A673 (cell line): ENCODE data around the gene RAB11B. TPM values are rescaled to one million over a fixed set of nuclear protein-coding genes. Genes with fewer than 3 reads are reported as not detected.
A peak's percentile ranks its signal among the peaks of the same experiment; 100 is the strongest.
"Not testable (repeated sequence)": the region's sequence is repeated elsewhere in the genome, so short reads cannot be mapped to it uniquely, and the experiment has no call there.

ENCODE experiments used
- BruUV-seq: library from RNA; stranded (reverse); fragments of 400-500 nt; replicated peaks from 2 replicates; lab custom pipeline; 2021; lab: Mats Ljungman, UMichigan
- CTCF ChIA-PET: fragments of 300-600 bp; sonication (Branson Sonifier 250); formaldehyde crosslinking; loops from one replicate; lab custom pipeline; 2022; ENCODE audit warnings: antibody characterized with exemption; lab: Charles Lee
- POLR2A ChIA-PET: fragments of 300-600 bp; sonication (Branson Sonifier 250); formaldehyde crosslinking; loops from one replicate; lab custom pipeline; 2022; ENCODE audit warnings: antibody characterized with exemption; ENCODE audit not compliant: low non-redundant PET; lab: Charles Lee
- DNase-seq: peaks from one replicate; pipeline ENCODE4 v3.0.0-alpha.2; 2015; ENCODE audit warnings: low spot score
- H3K27ac ChIP-seq: fragments of 200-600 bp; sonication (generic); 2 replicates; pipeline ENCODE4 v1.5.1; 2016; ENCODE audit warnings: mixed run types, low read depth, mild to moderate bottlenecking, mixed read lengths, antibody characterized with exemption, low read length; ENCODE audit not compliant: poor library complexity, severe bottlenecking
- H3K27me3 ChIP-seq: fragments of 200-600 bp; sonication (generic); replicated peaks from 2 replicates; pipeline ENCODE4 v1.6.1; 2017; ENCODE audit warnings: mixed run types, low read depth, mild to moderate bottlenecking, mixed read lengths, antibody characterized with exemption, low read length; ENCODE audit not compliant: insufficient read depth, poor library complexity
- H3K36me3 ChIP-seq: fragments of 200-600 bp; sonication (generic); 2 replicates; pipeline ENCODE4 v1.6.1; 2016; ENCODE audit warnings: mixed run types, mild to moderate bottlenecking, mixed read lengths, antibody characterized with exemption, low read length; ENCODE audit not compliant: insufficient read depth, poor library complexity, severe bottlenecking
- H3K4me1 ChIP-seq: fragments of 200-600 bp; sonication (generic); 2 replicates; pipeline ENCODE4 v1.6.1; 2017; ENCODE audit warnings: mixed run types, mild to moderate bottlenecking, mixed read lengths, antibody characterized with exemption, low read length; ENCODE audit not compliant: insufficient read depth, poor library complexity, severe bottlenecking
- H3K4me3 ChIP-seq: fragments of 200-600 bp; sonication (generic); 2 replicates; pipeline ENCODE4 v1.5.1; 2016; ENCODE audit warnings: low read depth, mixed run types, mild to moderate bottlenecking, mixed read lengths, low read length; ENCODE audit not compliant: poor library complexity, severe bottlenecking
- H3K9me3 ChIP-seq: fragments of 200-600 bp; sonication (generic); 2 replicates; pipeline ENCODE4 v1.6.1; 2016; ENCODE audit warnings: mixed run types, low read depth, mild to moderate bottlenecking, mixed read lengths, antibody characterized with exemption, low read length; ENCODE audit not compliant: poor library complexity, severe bottlenecking
- EZH2 ChIP-seq: fragments of 200-600 bp; sonication (generic); IDR thresholded peaks from 2 replicates; pipeline ENCODE4 v1.6.1; 2017; ENCODE audit warnings: borderline replicate concordance, low read depth, mild to moderate bottlenecking, mixed read lengths, antibody characterized with exemption, low read length; ENCODE audit not compliant: poor library complexity, severe bottlenecking
- intact Hi-C: fragments of 100-400 bp; cut with micrococcal nuclease; formaldehyde crosslinking; loops from one replicate; pipeline ENCODE4 v1.10.0; 2022; ENCODE audit not compliant: unreplicated experiment
- total RNA-seq: library from RNA; stranded (reverse); gene quantifications from 2 replicates; pipeline ENCODE4 v1.2.3, GENCODE V29; 2021
- TF ChIP-seq, protein P1 (sequence below): fragments of 300-800, 200-600 bp; sonication (generic); conservative IDR thresholded peaks from 2 replicates; pipeline ENCODE4 v1.5.1; 2017; ENCODE audit warnings: low read depth, mild to moderate bottlenecking, antibody characterized with exemption, low read length, moderate library complexity, mixed read lengths

RAB11B gene
- total RNA-seq, 1 experiment from 2014 or later = 91.4 TPM

DNA sequence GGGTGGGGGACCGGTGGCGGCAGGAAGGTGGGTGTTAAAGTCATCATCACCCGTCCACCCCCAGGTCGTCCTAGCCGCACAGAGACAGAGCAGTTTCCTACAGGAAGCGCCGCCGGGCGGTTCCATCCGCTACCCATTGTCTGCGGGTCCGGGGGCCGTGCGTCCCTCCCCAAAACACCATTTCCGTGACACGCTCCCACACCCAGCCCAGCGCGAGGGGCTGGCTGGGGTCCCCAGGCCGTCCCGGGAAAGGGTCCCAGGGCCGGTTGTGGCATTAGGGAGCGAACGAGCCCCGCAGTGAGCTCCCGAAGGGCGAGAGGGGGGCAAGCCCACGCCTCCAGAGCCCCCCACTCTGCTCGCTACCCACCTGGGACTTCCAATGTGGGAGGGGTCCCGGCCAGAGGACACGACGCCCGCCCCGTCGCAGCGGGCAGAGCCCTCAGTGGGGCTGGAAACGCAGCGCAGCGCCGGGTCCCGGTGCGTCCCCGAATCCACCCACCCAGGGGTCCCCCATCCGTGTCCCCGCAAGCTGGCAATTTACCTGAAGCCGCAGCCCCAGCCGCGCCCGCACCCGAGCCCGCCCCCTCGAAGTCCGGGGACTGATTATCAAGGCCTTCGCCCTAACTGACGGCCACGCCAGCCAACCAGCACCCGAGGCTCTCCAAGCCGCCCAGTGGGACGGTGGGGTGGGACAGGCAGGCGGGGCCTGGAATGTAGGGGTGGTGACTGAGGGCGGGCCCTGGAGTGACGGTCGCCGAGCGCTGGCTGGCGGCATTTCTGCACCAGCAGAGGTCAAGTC lies 47.3 kb upstream of the RAB11B start, which contains the start of gene KANK3:
Gene KANK3, minus strand, starts transcription at position 579 of the 799 bp plus-strand sequence. CDS start 5,434 bp downstream, outside the sequence.
- Histone ChIP-seq H3K36me3 (no peaks in the 10 kb centered on the region), H3K9me3 (no peaks in the 10 kb centered on the region), H3K27me3 (no peaks in the 10 kb centered on the region), H3K4me3 (peak within 1 kb of the TSS; percentile 55), H3K4me1 (no peaks in the 10 kb centered on the region), H3K27ac (no peak within 1 kb of the TSS)
- DNase-seq = peak; percentile 98
- TF ChIP-seq EZH2 = no peak
- TF ChIP-seq, protein P1, sequence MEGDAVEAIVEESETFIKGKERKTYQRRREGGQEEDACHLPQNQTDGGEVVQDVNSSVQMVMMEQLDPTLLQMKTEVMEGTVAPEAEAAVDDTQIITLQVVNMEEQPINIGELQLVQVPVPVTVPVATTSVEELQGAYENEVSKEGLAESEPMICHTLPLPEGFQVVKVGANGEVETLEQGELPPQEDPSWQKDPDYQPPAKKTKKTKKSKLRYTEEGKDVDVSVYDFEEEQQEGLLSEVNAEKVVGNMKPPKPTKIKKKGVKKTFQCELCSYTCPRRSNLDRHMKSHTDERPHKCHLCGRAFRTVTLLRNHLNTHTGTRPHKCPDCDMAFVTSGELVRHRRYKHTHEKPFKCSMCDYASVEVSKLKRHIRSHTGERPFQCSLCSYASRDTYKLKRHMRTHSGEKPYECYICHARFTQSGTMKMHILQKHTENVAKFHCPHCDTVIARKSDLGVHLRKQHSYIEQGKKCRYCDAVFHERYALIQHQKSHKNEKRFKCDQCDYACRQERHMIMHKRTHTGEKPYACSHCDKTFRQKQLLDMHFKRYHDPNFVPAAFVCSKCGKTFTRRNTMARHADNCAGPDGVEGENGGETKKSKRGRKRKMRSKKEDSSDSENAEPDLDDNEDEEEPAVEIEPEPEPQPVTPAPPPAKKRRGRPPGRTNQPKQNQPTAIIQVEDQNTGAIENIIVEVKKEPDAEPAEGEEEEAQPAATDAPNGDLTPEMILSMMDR = no peak
- CTCF ChIA-PET = no interaction called here
- POLR2A ChIA-PET = no interaction called here
- intact Hi-C loops = no loop called here
- BruUV-seq = no TSS peak

DNA sequence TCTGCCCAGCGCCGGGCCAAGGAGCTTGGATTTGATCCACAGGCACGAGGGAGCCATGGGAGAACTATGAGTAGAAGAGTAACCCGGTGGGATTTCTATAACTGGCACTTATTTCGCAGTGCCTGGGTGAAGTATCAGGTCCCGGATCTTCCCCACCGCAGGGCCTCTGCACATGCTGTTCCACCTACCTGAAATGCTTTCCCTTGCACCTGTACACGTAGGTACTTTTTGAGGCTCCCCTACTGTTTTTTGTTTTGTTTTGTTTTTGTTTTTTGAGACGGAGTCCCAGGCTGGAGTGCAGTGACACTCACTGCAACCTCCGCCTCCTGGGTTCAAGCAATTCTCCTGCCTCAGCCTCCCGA lies 46.7 kb upstream of the RAB11B start:
- H3K27me3 ChIP-seq = no peaks in the 10 kb centered on the region
- BruUV-seq = no TSS peak
- CTCF ChIA-PET = interaction anchor here (0.7 kb wide), 1 partner anchor 19 kb away, joined by 5 read pairs; no protein-coding TSS in a partner anchor
- DNase-seq = no peak
- no peak for TF ChIP-seq EZH2
- TF ChIP-seq, protein P1 = no peak
- no peaks in the 10 kb centered on the region for H3K9me3 ChIP-seq
- H3K4me1 ChIP-seq = no peaks in the 10 kb centered on the region
- no peaks in the 10 kb centered on the region for H3K36me3 ChIP-seq
- POLR2A ChIA-PET = no interaction called here
- intact Hi-C loops = no loop called here
- H3K4me3 ChIP-seq = peak overlapping the region; percentile 55
- no peak overlapping the region for H3K27ac ChIP-seq

DNA sequence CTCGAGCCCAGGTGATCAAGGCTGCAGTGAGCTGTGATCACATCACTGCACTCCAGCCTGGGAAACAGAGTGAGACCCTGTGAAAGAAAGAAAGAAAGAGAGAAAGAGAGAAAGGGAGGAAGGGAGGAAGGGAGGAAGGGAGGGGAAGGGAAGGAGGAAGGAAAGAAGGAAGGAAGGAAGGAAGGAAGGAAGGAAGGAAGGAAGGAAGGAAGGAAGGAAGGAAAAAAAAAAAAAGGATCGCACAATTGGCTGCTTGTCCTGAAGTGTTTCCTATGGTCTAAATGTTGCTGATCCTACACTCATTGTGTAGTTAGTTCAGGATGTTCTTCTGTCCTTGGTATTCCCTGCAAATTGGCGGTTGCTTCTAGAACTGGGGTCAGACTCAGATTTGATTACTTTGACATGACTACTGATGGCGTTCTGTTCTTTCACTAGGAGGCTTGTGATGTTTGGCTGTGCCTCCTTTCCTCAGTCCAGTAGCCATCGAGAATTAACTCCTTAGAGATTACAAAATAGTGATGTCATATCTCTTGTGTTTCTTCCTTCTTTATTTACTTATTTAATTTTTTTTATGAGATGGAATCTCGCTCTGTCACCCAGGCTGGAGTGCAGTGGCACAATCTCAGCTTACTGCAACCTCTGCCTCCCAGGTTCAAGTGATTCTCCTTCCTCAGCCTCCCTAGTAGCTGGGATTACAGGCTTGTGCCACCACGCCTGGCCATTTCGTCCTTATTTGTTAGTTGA lies 40.4 kb upstream of the RAB11B start:
- peaks cover 26% of the 10 kb centered on the region for H3K4me1 ChIP-seq
- H3K36me3 ChIP-seq, H3K4me3 ChIP-seq, BruUV-seq, H3K9me3 ChIP-seq, H3K27me3 ChIP-seq, POLR2A ChIA-PET, CTCF ChIA-PET, H3K27ac ChIP-seq: not testable (repeated sequence)
- intact Hi-C loops = loop anchor here (5.0 kb wide), 1 partner anchor 178 kb away; no protein-coding TSS in a partner anchor
- DNase-seq = peak; percentile 63
